Activated effector memory CD4-positive, alpha-beta T cell treated with Interleukin-2 at 50 U/mL for 16 hours (primary cell): ENCODE measurements around the gene RNF217.
"Not testable (repeated sequence)": the region's sequence is repeated elsewhere in the genome, so short reads cannot be mapped to it uniquely, and the experiment has no call there.

Experiments
- DNase-seq: peaks from one replicate; pipeline ENCODE4 v3.0.0-alpha.2; 2020

RNF217 gene

DNA sequence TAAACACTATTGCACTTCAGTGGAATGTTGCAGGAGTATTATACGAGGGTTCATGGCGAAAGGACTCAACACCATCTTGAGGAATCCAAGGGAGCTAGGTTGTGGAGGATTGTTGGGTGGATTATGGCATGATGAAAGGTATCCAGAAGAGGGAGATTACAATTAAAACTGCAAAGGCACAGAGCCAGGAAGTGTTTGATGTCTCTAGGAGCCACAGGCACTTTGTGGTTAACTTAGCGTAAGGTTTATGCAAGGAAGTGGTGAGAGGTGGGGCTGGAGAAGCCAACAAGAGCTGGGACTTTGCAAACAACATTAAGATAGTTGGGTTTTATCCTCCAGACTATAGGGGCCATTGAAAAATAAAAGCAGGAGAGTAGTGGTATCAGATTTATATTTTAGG lies 104.7 kb downstream of the RNF217 start:
- DNase-seq, result peak; percentile 2

DNA sequence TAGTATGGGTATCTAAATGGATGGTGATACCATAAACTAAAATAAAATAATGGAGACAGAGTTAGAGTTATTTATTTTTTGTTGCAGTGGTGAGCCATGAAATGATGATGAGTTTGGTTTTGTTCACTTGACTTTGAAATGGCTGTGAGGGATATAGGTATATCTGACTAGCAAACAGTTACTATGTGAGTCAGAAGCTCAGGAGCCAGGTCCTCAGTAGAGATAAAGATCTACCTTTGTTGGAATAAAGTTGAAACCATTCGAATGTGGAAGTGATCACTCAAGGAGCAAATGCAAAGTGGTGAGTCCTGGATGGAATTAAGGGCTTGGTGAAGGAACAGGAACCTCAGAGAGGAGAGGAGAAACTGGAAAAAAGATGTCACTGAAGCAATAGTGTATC lies 105.3 kb downstream of the RNF217 start:
- DNase-seq, result no peak

GRCh38 chr6:125073071-125073470 lies 110.8 kb downstream of the RNF217 start:
- DNase-seq, result no peak

GRCh38 chr6:125074120-125074519 lies 111.9 kb downstream of the RNF217 start:
- no peak for DNase-seq

DNA sequence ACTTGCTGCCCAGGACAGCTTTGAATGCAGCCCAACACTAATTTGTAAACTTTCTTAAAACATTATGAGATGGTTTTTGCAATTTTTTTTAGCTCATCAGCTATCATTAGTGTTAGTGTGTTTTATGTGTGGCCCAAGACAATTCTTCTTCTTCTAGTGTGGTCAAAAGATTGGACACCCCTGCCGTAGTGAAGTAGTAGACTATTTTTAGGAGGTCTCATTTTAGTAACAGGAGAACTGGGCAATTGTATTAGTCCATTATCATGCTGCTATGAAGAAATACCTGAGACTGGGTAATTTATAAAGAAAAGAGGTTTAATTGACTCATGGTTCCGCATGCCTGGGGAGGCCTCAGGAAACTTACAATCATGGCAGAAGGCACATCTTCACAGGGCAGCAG lies 112.8 kb downstream of the RNF217 start:
- not testable (repeated sequence) for DNase-seq

DNA sequence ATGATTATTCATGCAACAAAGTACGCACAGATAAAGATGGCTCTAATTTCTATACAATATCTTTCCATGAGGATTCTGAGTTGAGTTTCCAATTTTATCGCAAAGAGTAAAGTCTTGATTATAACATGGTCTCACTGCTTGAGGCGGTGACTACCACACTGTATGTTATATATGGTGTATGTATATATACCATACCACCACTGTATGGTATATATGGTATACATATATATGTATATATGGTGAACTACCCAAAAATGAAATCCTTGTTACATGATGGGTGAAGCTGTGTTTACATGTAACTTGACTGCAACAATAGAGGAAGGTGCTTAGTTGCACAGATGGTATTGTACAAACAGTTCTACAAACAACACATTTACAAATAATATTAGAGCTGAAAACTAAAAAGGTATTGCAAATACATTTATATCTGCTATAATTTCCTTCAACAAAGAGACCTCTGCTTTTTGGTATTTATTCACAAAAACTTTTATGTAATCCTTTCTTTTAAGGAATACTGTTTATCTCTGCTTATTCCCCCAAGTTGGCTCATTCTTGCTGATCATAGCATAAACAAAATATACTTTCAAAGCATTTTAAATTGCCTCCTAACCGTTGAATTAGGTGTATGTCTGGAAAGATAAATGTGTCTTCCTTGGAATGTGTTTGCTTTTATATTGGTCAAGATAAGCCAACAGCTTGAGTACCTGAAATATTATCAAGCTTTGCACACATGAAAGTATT lies 113.7 kb downstream of the RNF217 start:
- no peak for DNase-seq

GRCh38 chr6:125076482-125076742 lies 114.2 kb downstream of the RNF217 start:
- no peak for DNase-seq

DNA sequence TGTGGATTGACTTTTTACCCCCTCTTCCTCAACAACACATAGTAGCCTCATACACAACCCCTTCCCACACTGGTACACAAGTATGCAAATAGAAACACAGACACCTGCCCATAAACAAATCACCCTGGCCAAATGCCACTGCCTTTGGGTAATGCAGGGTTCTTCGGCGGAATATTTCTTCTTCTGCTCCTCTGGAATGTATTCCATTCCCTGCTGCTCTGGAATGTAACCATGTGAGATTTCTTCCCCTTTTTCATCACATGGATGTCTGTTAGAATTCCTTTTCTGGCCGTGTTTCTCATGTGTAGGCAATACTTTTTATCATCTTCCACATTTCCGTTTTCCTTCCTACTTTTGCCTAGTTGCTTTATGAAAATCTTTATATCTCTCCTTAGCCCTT lies 115.2 kb downstream of the RNF217 start:
- DNase-seq, result no peak

DNA sequence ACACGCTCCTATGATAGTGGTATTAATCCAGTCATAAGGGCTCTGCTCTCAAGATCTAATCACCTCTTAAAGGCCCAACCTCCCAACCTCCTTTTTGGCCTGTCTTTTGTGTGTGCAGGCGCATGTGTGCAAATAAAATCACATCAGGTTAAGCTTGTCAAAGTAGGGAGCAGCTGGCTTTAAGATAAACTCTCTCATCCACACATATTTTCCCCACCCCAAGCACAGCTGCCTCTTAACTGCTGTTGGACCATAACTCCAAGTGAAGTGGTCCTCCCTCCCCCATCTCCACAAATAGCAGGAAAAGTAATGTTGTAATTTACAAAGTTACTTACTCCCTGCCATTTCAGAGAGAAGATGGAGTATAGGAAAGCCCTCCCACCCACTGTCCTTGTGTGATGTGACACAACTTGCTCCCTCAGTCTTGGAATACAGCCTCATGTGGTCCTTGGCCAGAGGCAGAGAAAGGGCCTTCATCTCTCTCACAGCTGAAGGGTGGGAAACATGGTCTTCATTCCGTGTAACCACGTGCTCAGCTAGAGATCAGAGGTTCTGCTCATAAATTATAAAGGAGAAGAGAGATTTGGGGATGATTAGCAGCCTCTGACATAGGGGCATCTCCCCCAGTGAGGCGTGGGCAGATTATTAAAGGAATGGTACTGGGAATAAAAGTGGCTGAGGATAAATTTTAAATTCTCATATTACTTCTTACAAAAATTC lies 116.5 kb downstream of the RNF217 start:
- DNase-seq, result no peak

GRCh38 chr6:125082908-125083683 lies 120.9 kb downstream of the RNF217 start:
- no peak for DNase-seq

DNA sequence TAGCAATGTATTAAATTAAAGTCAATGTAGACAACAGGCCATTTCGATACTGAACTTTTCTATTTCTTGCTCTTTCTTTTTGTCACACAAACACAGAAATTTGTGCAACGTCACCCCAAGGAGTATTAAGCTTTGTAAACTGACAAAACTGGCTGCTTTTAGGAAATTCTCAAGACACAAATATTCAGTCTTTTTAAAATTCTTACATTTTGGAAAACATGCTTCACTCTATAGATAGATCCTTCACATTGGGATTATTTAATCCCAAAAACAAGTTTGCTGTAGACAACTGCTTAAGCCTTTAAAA lies 121.4 kb downstream of the RNF217 start:
- DNase-seq, result no peak

DNA sequence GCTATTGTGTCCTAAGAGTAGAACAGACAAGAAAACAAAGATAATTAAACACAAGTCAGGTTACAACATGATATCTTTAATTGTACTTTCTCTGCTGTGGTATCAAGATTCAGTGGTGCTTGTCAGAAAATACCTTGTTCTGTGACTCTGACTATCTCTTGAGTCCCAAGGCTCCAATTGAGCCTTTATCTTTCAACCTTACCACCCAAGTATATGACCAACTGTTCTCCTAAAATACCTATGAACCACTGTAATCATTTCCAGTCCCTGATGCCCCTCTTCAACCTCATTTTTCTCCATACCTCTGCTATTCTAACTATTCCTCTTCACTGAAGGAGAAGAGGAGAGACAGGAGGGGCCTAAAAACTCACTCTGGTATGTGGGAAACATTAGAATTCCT lies 124.5 kb downstream of the RNF217 start:
- no peak for DNase-seq

DNA sequence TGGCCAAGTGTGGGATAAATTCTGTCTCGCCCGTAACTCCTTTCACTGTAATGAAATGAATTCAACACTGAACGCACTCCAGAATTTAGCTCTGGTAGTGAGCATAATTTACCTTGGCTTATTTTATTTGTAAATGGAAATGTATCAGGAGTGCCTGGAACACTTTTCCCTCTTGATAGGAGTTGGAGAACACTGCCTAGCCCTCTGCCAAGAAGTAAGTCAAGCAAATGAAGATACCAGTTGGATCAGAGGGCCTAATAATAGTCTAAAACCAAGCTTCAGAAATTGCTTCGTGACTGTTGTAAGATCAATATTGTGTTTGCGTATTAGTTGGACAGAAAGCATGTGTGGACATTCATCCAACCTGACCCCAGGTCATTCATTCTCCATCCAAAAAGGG lies 126.7 kb downstream of the RNF217 start:
- DNase-seq, result no peak

DNA sequence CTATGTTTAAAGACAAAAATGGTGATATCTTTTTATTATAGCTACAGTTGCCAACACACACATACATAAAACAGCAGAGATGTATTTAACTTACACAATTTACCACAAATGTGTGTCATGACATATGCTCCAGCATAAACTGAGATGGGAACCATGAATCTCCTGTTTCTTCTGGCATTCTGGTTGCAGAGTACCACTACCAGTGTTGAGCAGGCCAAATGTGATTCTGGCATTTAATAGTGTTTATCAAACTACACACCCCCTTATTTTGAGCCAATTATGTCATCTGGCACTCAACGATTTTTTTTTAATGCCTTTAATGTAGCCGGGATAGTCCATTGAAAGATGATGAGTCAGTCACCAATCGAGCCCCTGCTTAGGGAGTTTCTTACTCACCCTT lies 132.3 kb downstream of the RNF217 start:
- DNase-seq, result no peak

DNA sequence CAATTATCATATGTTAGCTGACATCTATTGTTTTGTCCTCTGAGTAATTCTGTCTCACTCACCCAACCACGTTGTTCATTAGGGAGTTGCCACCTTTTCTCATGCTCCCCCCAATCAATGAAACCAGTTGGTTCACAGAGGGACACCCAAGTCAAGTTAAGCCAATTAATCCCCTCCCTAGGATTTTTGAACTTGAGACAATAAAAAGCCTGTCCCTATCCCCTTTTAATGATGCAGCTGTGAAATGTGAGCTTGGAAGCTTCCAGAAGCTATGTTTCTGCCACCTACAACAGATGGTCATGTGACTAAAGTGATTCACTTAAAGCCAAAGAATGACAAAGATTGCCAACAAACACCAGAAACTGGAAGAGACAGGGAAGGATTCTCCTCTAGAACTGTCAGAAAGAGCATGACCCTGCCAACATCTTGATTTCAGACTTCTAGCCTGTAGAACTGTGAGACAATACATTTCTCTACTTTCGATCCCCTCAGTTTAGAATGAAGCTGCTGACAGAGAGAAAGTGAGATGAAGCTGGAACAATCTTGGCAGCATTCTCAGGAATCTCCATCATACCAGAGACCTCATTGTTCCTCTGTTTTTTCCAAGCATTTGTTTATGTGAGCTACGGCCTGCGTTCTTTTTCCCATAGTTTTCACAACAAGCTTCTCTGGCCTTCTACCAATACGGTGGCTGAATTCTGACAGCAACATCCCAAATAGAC lies 133.5 kb downstream of the RNF217 start:
- no peak for DNase-seq

- no peak for DNase-seq
Measured at GRCh38 chr6:125097186-125097585, 134.9 kb downstream of the RNF217 start.

DNA sequence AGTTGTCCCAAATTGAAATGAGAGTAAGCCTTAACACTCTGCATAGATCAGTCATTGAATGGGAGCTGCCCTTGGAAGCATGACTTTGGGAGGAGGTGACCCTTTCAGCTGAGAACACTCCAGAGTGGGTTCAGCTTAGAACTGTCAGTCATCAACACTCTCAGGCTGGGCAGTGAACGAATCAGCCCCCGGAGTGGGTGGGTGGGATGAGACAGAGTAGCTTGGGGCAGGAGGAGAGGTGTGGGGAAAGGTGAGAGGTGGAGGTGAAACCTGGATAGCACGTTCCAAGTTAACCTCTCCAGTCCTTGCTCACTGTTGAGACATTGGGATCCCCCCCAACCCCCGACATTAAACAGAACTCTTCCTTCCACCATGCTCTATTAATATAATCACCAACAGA lies 136.0 kb downstream of the RNF217 start:
- no peak for DNase-seq

DNA sequence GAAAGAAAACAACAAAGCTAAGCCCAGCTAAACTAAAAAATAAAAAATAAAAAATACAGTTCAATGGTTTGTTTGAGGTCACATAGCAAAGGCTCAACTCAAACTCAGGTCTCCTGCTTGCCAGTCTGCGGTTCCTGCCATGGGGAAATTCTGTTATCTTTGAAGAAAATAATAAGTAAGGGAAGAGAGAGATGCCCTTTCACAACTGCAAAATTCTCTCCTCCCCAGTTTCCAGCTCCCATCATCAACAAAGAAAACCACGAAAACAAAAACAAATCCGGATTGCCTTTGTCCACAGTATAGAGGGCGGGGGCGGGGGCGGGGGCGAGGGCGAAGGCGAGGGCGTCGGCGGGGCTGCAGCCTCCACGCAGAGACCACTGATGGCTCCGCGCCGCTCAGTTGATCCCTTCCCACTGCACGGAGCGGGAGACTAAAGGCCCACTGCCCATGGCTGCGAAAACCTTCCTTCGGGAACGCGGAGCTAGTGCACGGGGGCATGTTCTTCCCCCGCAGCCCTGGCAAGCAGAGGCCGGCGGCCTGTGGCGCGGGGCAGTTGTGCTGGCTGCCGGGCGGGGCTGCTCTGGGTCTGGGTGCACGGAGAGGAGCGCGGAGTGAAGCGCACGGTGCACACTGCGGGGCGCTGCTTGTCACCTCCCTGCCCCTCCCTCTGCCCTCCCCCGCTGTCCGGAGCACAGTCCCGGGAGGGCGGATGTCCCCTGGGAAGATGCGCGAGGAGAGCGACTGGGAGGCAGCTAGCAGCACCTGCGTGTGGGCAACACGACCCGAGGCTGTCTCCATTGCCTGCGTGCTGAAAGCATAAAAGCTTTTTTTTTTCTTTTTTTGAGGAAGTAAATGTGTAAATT lies 137.2 kb downstream of the RNF217 start:
- no peak for DNase-seq

GRCh38 chr6:125100074-125100652 lies 137.9 kb downstream of the RNF217 start:
- no peak for DNase-seq

DNA sequence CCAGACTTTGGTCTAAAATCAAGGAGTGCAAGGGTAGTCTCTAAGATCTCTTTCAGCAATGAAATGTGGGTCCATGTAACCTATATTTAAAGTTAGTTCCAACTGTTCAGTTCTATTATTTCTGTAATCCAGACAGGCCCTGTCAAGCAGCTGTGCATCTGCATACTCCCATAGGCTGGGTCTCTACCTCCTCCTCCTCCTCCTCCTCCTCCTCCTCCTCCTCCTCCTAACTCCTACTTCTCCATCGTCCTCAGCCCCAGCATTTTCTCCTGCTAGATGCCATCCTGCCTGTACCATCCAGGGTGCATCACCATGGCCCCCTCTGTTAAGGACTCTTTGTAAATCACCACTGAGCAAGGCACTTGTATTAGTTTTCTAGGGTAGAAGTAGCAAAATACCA lies 138.9 kb downstream of the RNF217 start:
- DNase-seq, result no peak

GRCh38 chr6:125101631-125102030 lies 139.4 kb downstream of the RNF217 start:
- no peak for DNase-seq

GRCh38 chr6:125102411-125102810 lies 140.2 kb downstream of the RNF217 start:
- no peak for DNase-seq
